Measurements from ENCODE around the gene NR2F1-AS1.
"Not testable (repeated sequence)": the region's sequence is repeated elsewhere in the genome, so short reads cannot be mapped to it uniquely, and the experiment has no call there.

NR2F1-AS1 gene

GRCh38 chr5:93513298-93513697, 67.7 kb downstream of the NR2F1-AS1 start:
- no peak for TF ChIP-seq CTCF (IDR thresholded peaks at IDR 0.05; ENCODE audit: borderline replicate concordance, insufficient read depth, low read depth, low read length)
- H3K4me3 ChIP-seq (ENCODE audit: low read depth, low read length): no peak overlapping the region

DNA sequence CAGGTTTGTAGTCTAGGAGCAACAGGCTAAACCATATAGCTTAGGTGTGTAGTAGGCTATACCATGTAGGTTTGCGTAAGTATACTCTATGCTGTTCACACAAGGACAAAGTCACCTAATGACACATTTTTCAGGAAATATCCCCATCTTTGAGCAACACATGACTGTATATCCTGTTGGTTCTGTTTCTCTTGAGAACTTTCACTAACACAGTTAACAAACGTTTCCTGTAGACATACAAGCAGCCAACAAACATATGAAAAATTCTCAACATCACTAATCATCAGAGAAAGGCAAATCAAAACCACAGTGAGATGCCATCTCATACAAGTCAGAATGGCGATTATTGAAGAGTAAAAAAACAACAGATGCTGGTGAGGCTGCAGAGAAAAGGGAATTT, 68.2 kb downstream of the NR2F1-AS1 start:
- no peak for TF ChIP-seq CTCF (IDR thresholded peaks at IDR 0.05; ENCODE audit: borderline replicate concordance, insufficient read depth, low read depth, low read length)
- H3K4me3 ChIP-seq (ENCODE audit: low read depth, low read length): no peak overlapping the region

DNA sequence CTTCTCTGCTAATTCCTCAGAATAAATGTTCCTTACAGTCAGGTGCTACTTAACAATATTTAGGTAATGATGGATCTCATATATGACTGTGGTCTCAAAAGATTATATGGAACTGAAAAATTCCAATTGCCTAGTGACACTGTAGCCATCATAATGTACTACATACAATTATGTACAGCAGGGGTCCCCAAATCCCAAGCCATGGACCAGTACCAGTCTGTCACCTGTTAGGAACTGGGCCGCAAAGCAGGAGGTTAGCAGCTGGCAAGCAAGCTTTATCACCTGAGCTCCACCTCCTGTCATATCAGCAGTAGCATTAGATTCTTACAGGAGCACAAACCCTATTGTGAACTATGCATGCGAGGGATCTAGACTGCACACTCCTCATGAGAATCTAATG, 69.6 kb downstream of the NR2F1-AS1 start:
- no peak for TF ChIP-seq CTCF (IDR thresholded peaks at IDR 0.05; ENCODE audit: borderline replicate concordance, insufficient read depth, low read depth, low read length)

DNA sequence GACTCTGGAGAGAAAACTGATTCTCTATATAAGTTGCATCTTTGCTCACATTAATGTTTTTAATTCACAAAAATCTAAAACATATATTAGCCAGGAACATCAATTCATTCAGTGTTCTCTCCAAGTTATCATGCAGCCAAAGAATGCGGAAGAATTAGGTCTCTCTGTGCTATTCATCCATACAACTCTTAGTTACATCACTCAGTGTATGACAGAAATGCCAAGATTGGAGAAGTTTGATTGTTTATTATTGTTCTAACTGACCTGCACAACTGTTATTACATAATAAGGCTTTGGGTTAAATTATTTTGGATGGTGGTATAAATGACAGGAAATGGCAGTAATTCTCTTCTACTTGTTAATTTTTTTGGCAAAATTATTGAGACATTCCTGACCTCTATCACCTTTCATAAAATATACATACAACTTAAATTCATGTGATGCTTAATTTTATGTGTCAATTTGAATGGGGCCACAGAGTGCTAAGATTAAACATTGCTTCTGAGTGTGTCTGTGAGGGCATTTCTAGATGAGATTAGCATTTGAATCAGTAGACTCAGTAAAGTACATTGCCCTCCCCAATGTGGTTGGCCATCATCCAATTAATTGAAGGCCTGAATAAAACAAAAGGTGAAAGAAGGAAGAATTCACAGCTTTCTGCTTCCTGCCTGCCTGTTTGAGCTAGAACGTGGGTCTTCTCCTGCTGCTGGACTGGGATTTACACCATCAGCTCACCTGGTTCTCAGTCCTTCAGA, 70.2 kb downstream of the NR2F1-AS1 start:
- TF ChIP-seq CTCF (IDR thresholded peaks at IDR 0.05; ENCODE audit: borderline replicate concordance, insufficient read depth, low read depth, low read length): no peak
- no peak overlapping the region for H3K4me3 ChIP-seq (ENCODE audit: low read depth, low read length)

More for the DNA sequence above, 69.6 kb downstream of the NR2F1-AS1 start:
- no peak overlapping the region for H3K4me3 ChIP-seq (ENCODE audit: low read depth, low read length)

- H3K4me3 ChIP-seq (ENCODE audit: low read depth, low read length): not testable (repeated sequence)
Measured at GRCh38 chr5:93505553-93505952, 75.5 kb downstream of the NR2F1-AS1 start.

DNA sequence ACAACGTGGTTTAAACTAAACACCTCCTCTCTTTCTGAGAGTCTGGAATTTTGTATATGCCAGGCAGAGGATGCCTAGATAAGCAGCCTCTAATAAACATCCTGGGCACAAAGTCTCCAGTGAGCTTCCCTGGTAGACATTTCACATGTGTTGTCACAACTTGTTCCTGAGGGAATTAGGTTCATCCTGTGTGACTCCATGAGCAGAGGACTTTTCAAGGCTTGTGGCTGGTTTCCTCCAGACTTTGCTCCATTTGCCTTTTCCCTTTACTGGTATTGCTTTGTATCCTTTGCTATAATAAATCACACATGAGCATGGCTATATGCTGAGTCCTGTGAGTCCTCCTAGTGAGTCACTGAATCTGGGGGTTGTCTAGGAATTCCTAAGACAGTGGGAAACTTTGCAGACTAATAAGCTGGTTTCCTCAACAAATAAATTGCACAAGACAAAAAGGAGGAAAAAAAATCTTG, 77.4 kb downstream of the NR2F1-AS1 start:
- TF ChIP-seq CTCF (IDR thresholded peaks at IDR 0.05; ENCODE audit: borderline replicate concordance, insufficient read depth, low read depth, low read length): no peak
- no peak overlapping the region for H3K4me3 ChIP-seq (ENCODE audit: low read depth, low read length)

DNA sequence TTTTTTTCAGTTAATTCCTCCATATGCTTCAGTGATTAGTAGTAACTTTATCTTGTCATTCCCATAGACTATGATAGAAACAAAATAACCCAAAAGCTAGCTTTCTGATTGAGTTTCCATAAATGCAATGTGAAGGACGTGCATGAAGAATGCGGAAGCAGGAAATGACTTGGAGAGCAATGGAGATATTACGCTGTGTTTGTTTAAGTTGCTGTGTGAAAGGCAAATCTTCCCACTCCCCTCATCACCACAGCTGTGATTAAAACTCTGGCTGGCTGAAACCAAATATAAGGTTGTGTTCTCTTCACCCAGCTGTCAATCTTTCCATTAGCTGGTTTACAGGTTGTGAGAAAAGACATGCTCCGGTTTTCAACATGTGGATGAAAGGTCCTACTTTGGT, 83.9 kb downstream of the NR2F1-AS1 start:
- TF ChIP-seq CTCF (IDR thresholded peaks at IDR 0.05; ENCODE audit: borderline replicate concordance, insufficient read depth, low read depth, low read length): no peak
- H3K4me3 ChIP-seq (ENCODE audit: low read depth, low read length): no peak overlapping the region

Data from GM12875 (cell line).